NCI-H146 treated with DMSO at 0.1 percent for 48 hours (cell line): ENCODE data around the gene AGTR2.
"Not testable (repeated sequence)": the region's sequence is repeated elsewhere in the genome, so short reads cannot be mapped to it uniquely, and the experiment has no call there.

Experiments used
- DNase-seq: peaks from one replicate; lab custom pipeline; 2025; ENCODE audit not compliant: unreplicated experiment; lab: John Stamatoyannopoulos, UW

The AGTR2 gene

GRCh38 chrX:116170511-116170910 is at the start of gene AGTR2:
AGTR2 (plus strand) TSS chrX:116170744; CDS start chrX:116172281, 1,537 bp downstream.
- DNase-seq = no peak

- DNase-seq = no peak
Observed at GRCh38 chrX:116135277-116135676, 35.3 kb upstream of the AGTR2 start.

DNA sequence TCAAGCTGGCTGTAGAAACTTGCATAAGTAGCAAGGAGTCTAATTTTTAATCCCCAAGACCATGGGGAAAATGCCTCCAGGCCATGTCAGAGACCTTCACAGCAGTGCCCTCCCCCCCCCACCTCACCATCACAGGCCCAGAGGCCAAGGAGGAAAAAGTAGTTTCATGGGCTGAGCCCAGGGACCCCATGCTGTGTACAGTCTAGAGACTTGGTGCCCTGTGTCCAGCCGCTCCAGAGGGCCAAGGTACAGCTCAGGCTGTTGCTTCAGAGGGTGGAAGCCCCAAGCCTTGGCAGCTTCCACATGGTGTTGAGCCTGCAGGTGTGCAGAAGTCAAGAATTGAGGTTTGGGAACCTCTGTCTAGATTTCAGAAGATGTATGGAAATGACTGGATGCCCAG is 29.3 kb upstream of the AGTR2 start:
- DNase-seq = not testable (repeated sequence)

DNA sequence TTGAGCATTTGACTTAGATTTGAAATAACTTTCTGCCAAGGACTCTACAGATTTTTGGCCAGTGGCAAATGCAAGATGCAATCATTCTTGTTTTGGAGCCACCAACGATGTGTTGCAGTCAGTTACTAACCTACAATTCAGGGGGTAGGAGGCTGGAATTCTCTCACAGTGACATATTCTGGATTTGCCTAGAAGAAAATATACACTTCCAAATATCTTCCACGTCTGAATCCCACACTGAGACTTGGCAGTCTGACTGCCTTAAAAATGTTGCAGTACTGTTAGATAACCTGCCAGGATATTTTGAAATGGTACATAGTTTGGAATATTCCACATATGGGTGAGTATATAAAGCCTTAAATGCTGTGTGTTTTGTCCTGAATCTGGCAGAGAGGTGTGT is 27.6 kb upstream of the AGTR2 start:
- DNase-seq = no peak

- no peak for DNase-seq
Observed at GRCh38 chrX:116172976-116173375, 2.4 kb downstream of the AGTR2 start.

DNA sequence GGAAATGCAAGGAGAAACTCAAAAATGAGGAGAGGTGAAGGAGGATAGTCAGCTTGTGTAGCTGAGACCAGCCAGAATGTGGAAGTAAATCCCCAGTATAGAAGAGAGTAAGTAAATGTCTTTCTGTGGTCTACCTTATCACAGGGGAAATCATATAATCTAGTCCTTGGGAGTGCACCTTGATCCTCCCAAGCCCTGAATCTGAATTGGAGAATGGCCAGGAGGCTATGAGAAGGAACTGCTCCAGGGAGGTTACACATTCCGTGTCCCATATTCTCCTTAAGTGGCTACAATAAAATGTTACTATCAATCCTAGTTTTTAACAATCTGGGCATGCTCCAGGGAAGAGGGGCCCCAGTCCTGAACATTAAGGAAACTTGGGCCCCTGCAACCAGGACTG is 10.8 kb downstream of the AGTR2 start:
- no peak for DNase-seq

DNA sequence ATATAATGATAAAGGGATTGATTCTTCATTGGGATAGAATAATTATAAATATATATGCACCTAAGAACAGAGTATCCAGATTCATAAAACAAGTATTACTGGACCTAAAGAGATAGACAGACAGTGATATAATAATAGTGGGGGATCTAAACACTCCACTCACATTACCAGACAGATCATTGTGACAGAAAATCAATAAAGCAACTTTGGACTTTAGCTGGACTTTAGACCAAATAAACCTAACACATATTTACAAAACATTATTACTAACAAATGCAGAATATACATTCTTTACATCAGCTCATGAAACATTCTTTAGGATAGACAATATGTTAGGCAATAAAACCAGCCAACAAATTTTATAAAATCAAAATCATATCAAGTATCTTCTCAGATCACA is 14.6 kb downstream of the AGTR2 start:
- DNase-seq = no peak

DNA sequence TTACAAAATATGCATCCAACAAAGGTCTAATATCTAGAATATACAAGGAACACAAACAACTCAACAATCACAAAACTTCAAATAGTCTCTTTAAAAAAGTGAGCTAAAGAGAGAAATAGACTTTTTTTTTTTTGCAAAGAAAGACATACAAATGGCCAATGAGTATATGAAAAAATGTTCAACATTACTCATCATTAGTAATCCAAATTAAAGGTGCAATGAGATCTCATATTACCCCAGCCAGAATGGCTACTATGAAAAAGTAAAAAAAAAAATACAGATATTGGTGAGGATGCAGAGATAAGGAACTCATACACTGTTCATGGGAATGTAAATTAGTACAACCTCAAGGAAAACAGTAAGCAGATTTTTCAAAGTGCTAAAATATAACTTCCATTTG is 24.1 kb downstream of the AGTR2 start:
- no peak for DNase-seq

DNA sequence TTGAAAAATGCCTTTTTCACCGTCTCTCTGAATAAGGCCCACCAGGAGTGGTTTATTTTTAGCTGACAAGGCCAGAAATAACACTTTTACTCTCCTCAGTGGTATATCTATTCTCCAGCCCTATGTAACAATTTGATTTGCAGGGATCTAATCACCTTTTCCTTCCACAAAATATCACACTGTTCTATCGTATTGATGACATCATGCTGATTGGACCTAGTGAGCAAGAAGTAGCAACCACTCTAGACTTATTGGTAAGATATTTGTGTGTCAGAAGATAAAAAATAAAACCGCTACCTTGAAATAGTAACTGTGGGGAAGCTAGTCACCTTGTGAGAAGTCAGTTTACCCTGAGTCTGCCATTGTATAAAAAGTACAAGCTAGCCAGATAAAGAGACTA is 27.7 kb downstream of the AGTR2 start:
- no peak for DNase-seq

GRCh38 chrX:116198810-116199209 is 28.3 kb downstream of the AGTR2 start:
- no peak for DNase-seq

DNA sequence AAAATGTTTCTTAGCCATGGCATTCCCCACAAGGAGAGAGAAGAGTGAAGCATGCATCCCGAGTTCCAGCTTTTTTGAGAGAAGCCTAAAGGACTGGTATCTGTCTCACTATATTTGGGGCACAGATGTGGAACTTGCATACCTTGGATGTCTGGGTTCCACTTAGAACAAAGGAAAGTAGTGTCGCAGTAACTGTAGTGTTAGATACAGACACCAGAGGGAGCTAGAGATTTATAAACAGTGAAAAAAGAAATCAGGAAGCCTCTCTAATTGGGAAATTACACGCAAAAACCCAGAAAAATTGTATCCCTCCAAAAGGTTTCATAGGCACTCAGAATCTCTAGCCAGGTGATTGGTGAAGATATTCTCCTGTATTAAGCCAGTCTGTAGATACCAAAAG is 34.4 kb downstream of the AGTR2 start:
- DNase-seq = peak; percentile 21

GRCh38 chrX:116213262-116213661 is 42.7 kb downstream of the AGTR2 start:
- DNase-seq = no peak

DNA sequence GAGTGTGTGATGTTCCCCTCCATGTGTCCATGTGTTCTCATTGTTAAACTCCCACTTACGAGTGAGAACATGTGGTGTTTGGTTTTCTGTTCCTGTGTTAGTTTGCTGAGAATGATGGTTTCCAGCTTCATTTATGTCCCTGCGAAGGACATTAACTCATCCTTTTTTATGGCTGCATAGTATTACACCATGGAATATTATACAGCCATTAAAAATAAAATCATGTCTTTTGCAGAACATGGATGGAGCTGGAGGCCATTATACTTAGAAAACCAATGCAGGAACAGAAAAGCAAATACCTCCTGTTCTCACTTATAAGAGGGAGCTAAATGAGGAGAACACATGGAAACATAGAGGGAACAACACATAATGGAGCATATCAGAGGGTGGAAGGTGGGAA is 46.5 kb downstream of the AGTR2 start:
- DNase-seq = not testable (repeated sequence)
